ENCODE measurements around the gene PRDM15. TPM values are rescaled to one million over a fixed set of nuclear protein-coding genes. Genes with fewer than 3 reads are reported as not detected.

The PRDM15 gene
- total RNA-seq, 2 experiments from 2014 or later = 10.4 to 12.0 TPM

DNA sequence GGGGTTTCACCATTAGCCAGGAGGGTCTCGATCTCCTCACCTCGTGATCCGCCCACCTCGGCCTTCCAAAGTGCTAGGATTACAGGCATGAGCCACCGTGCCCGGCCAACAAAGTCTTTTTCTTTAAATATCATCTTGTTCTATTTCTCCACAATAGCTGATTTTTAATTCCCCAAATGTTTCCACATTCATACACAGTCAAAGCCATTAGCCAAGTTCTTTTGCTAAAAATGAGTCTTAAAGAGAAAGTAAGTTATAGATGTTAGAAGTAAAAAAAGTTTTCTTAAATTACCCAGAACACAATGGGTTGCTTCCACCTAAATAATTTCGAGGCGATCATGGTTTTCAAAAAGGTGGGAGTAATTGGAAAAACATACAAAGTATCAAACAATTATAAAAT, 44.0 kb upstream of the PRDM15 start:
- H3K36me3 ChIP-seq (ENCODE audit: insufficient read depth, low read length) = peaks cover 12% of the 10 kb centered on the region
- CTCF ChIA-PET = no interaction called here
- H3K4me1 Mint-ChIP-seq (ENCODE audit: low read depth) = peaks cover 56% of the 10 kb centered on the region
- H3K36me3 Mint-ChIP-seq (ENCODE audit: low read depth) = peaks cover 23% of the 10 kb centered on the region
- H3K27me3 Mint-ChIP-seq = no peaks in the 10 kb centered on the region
- H3K4me1 ChIP-seq (ENCODE audit: insufficient read depth, low read length) = peaks cover 41% of the 10 kb centered on the region
- no peaks in the 10 kb centered on the region for H3K27me3 ChIP-seq (ENCODE audit: control insufficient read depth in 1 of 2, insufficient read depth in 2 of 2, low read length in 2 of 2)
- POLR2A ChIA-PET = interaction anchor here (0.9 kb wide), 1 partner anchor 185 kb away, joined by 4 read pairs; no protein-coding TSS in a partner anchor
- H3K9me3 ChIP-seq (ENCODE audit: control insufficient read depth in 1 of 2, insufficient read depth in 1 of 2, low read length in 2 of 2) = peaks cover 0 to 2% of the 10 kb centered on the region in 2 experiments
- H3K27ac ChIP-seq (ENCODE audit: low read depth in 1 of 2, low read length in 2 of 2) = no peak overlapping the region
- H3K27ac Mint-ChIP-seq = peak overlapping the region; percentile 95
- H3K4me3 Mint-ChIP-seq = peak overlapping the region; percentile 85
- no peak for DNase-seq
- TF ChIP-seq, protein P1, sequence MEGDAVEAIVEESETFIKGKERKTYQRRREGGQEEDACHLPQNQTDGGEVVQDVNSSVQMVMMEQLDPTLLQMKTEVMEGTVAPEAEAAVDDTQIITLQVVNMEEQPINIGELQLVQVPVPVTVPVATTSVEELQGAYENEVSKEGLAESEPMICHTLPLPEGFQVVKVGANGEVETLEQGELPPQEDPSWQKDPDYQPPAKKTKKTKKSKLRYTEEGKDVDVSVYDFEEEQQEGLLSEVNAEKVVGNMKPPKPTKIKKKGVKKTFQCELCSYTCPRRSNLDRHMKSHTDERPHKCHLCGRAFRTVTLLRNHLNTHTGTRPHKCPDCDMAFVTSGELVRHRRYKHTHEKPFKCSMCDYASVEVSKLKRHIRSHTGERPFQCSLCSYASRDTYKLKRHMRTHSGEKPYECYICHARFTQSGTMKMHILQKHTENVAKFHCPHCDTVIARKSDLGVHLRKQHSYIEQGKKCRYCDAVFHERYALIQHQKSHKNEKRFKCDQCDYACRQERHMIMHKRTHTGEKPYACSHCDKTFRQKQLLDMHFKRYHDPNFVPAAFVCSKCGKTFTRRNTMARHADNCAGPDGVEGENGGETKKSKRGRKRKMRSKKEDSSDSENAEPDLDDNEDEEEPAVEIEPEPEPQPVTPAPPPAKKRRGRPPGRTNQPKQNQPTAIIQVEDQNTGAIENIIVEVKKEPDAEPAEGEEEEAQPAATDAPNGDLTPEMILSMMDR (IDR thresholded peaks at IDR 0.05) = no peak
- no peak for ATAC-seq (ENCODE audit: poor library complexity)
- no peaks in the 10 kb centered on the region for H3K9me3 Mint-ChIP-seq
- intact Hi-C loops (cut with DNase I, micrococcal nuclease) = no loop called here
- no peak overlapping the region for H3K4me3 ChIP-seq (ENCODE audit: low read length)

DNA sequence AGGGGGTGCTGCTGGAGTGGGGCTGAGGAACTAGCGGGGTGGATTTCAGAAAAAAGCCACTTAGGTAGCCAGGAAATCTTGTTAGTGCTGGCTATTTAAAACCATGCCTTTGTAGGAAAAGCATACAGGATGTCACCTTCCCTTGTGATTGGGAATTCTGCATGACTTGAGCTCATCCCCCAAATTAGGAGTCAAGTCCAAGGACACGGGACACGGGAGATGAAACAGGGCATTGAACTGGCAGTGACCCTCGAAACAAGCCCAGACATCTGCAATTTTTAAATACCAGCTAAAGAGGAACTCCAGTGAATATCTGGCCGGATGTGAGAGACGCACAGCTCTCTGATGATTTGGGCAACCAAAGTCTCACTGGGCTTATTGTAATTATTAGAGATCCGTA, 41.9 kb upstream of the PRDM15 start:
- H3K9me3 ChIP-seq (ENCODE audit: control insufficient read depth in 1 of 2, insufficient read depth in 1 of 2, low read length in 2 of 2) = no peaks in the 10 kb centered on the region
- Mint-ChIP-seq H3K27me3 (no peaks in the 10 kb centered on the region), H3K9me3 (no peaks in the 10 kb centered on the region), H3K4me1 (ENCODE audit: low read depth) (peaks cover 38% of the 10 kb centered on the region), H3K4me3 (no peak overlapping the region), H3K27ac (no peak overlapping the region), H3K36me3 (ENCODE audit: low read depth) (peaks cover 35% of the 10 kb centered on the region)
- no peak overlapping the region for H3K27ac ChIP-seq (ENCODE audit: low read depth in 1 of 2, low read length in 2 of 2)
- H3K27me3 ChIP-seq (ENCODE audit: control insufficient read depth in 1 of 2, insufficient read depth in 2 of 2, low read length in 2 of 2) = no peaks in the 10 kb centered on the region
- ATAC-seq (ENCODE audit: poor library complexity) (no peak), DNase-seq (no peak)
- H3K4me3 ChIP-seq (ENCODE audit: low read length) = no peak overlapping the region
- peaks cover 30% of the 10 kb centered on the region for H3K36me3 ChIP-seq (ENCODE audit: insufficient read depth, low read length)
- intact Hi-C loops (cut with DNase I, micrococcal nuclease) = no loop called here
- ChIA-PET POLR2A (no interaction called here), CTCF (no interaction called here)
- peaks cover 26% of the 10 kb centered on the region for H3K4me1 ChIP-seq (ENCODE audit: insufficient read depth, low read length)
- TF ChIP-seq, protein P1 (IDR thresholded peaks at IDR 0.05) = no peak

DNA sequence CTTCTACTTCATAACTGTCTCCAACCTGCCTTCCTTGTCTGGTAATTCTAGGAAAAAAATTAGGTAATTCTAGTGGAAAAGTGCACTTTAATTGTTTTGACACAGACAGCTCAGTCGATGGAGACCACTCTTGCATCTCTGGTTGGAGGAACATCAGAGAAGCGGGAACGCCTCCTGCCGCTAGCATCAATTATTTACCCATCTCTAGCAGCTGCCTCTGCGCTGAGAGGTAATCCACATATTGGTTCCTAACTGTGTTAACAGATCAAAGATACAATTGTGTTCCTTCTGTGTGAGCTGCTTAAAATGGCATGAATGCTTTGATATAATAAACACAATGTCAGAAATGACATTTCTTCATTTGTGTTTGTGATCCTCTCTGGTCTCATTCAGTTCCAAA, 41.3 kb upstream of the PRDM15 start:
- intact Hi-C loops (cut with DNase I, micrococcal nuclease) = no loop called here
- H3K9me3 Mint-ChIP-seq = no peaks in the 10 kb centered on the region
- H3K36me3 ChIP-seq (ENCODE audit: insufficient read depth, low read length) = peaks cover 34% of the 10 kb centered on the region
- H3K27me3 Mint-ChIP-seq = no peaks in the 10 kb centered on the region
- H3K27me3 ChIP-seq (ENCODE audit: control insufficient read depth in 1 of 2, insufficient read depth in 2 of 2, low read length in 2 of 2) = no peaks in the 10 kb centered on the region
- no peak overlapping the region for H3K27ac Mint-ChIP-seq
- TF ChIP-seq, protein P1 (IDR thresholded peaks at IDR 0.05) = no peak
- H3K4me1 ChIP-seq (ENCODE audit: insufficient read depth, low read length) = peaks cover 21% of the 10 kb centered on the region
- H3K4me1 Mint-ChIP-seq (ENCODE audit: low read depth) = peaks cover 33% of the 10 kb centered on the region
- no peaks in the 10 kb centered on the region for H3K9me3 ChIP-seq (ENCODE audit: control insufficient read depth in 1 of 2, insufficient read depth in 1 of 2, low read length in 2 of 2)
- no peak overlapping the region for H3K27ac ChIP-seq (ENCODE audit: low read depth in 1 of 2, low read length in 2 of 2)
- H3K36me3 Mint-ChIP-seq (ENCODE audit: low read depth) = peaks cover 37% of the 10 kb centered on the region
- no peak overlapping the region for H3K4me3 Mint-ChIP-seq
- ATAC-seq (ENCODE audit: poor library complexity) (no peak), DNase-seq (no peak)
- no peak overlapping the region for H3K4me3 ChIP-seq (ENCODE audit: low read length)
- ChIA-PET POLR2A (no interaction called here), CTCF (no interaction called here)
